ENCODE data around the gene CARS2.

Gene CARS2

GRCh38 chr13:110643768-110644421, 62.0 kb downstream of the CARS2 start:
- DNase-seq (ENCODE audit: low spot score): no peak
- no peak for TF ChIP-seq CTCF (IDR thresholded peaks at IDR 0.05; ENCODE audit: extremely low read depth, insufficient read depth, missing control alignments)
- in situ Hi-C loops (cut with MboI; ENCODE audit: low pct_unique_long_range_greater_than_20kb, low sequenced_read_pairs, unreplicated experiment): no loop called here

DNA sequence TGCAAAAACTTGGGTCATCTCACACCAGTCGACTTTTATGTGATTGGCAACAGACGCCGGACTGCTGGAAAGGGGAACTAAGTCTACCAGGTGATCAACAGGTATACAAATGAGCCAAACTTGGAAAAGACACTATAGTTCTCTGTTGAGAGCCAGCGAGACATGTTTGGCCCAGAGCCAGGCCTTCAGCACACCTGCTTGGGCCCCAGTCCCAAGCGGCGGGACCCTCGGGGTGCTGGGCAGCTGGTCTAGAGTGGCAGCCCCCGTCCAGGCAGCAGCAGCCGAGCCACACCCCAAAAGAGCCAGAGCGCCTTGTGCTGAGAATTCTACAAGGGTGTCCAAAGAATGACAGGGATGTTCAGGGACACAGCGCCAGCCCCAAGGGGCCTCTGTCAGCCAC, 62.6 kb downstream of the CARS2 start:
- in situ Hi-C loops (cut with MboI; ENCODE audit: low pct_unique_long_range_greater_than_20kb, low sequenced_read_pairs, unreplicated experiment): no loop called here
- no peak for DNase-seq (ENCODE audit: low spot score)
- no peak for TF ChIP-seq CTCF (IDR thresholded peaks at IDR 0.05; ENCODE audit: extremely low read depth, insufficient read depth, missing control alignments)

GRCh38 chr13:110642291-110642981, 63.5 kb downstream of the CARS2 start:
- no peak for DNase-seq (ENCODE audit: low spot score)
- in situ Hi-C loops (cut with MboI; ENCODE audit: low pct_unique_long_range_greater_than_20kb, low sequenced_read_pairs, unreplicated experiment): no loop called here
- no peak for TF ChIP-seq CTCF (IDR thresholded peaks at IDR 0.05; ENCODE audit: extremely low read depth, insufficient read depth, missing control alignments)

DNA sequence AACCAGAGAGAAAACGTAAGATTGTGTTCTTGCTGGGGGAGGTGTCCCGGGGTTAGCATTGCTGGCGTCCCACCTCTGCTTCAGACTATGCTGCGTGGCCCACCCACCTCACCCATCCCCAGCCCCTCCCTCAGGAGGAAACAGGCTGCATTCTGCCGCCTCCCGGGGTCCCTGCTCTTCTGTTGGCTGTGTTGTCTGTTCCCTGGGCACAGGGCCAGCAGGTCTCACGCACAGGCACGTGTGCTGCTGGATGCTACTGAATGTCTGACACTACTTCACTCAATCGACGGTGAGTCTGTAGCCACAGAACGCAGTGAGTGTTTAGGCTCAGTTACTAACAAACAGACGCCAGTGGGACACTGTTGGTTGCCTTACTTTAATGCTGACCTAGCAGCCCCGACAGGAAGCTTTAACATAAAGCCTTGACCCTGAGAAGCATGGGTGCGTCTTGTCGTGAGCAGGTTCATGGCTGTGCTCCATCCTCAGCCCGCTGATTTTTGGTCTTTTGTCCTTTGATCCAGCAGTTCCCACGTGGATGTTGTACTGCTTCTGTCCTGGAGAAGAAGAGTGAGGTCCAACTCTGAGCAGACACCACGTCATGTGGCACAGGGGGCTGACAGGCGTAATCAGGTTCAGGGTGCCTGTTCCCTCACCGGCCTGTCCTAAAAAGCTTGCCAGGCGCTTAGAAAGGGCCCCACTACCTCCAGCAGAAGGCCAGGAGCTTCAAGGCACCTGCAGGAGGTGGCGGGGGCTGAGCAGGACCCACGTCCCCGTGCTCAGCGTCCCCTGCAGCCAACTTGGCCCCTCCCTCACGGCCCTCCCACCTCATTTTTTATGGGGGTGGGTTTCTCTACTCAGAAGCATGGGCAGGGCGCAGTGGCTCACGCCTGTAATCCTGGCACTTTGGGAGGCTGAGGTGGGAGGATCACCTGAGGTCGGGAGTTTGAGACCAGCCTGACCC, 64.6 kb downstream of the CARS2 start:
- in situ Hi-C loops (cut with MboI; ENCODE audit: low pct_unique_long_range_greater_than_20kb, low sequenced_read_pairs, unreplicated experiment): no loop called here
- DNase-seq (ENCODE audit: low spot score): no peak
- TF ChIP-seq CTCF (IDR thresholded peaks at IDR 0.05; ENCODE audit: extremely low read depth, insufficient read depth, missing control alignments): no peak

DNA sequence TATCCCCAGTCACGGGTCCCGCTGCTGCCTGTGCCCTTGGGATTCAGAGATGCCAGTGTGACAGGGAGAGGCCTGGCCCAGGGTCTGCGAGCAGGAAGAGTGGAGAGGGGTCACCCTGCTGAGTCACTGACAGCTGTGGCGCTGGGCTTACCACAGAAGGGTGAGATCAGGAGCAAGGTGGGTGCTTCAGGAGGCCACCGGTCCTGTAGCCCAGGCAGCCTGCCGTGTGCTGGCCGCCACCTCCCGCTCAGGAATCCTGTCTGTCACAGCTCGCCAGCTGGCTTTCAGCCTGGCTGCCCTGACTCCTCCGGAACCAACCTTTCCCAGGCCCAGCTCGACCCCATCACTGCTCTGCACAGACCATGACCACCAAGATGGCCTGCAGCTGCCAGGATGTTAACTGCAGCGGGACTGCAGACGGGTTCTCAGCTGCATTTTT, 65.3 kb downstream of the CARS2 start:
- no peak for TF ChIP-seq CTCF (IDR thresholded peaks at IDR 0.05; ENCODE audit: extremely low read depth, insufficient read depth, missing control alignments)
- DNase-seq (ENCODE audit: low spot score): no peak
- in situ Hi-C loops (cut with MboI; ENCODE audit: low pct_unique_long_range_greater_than_20kb, low sequenced_read_pairs, unreplicated experiment): no loop called here

GRCh38 chr13:110639935-110640334, 66.0 kb downstream of the CARS2 start:
- DNase-seq (ENCODE audit: low spot score): no peak
- no peak for TF ChIP-seq CTCF (IDR thresholded peaks at IDR 0.05; ENCODE audit: extremely low read depth, insufficient read depth, missing control alignments)
- in situ Hi-C loops (cut with MboI; ENCODE audit: low pct_unique_long_range_greater_than_20kb, low sequenced_read_pairs, unreplicated experiment): no loop called here
